Mesenchymal stem cell (in vitro differentiated cells and primary cell): ENCODE measurements around the gene ISCU.

Experiments
- DNase-seq: peaks from one replicate; pipeline ENCODE4 v3.0.0-alpha.2; 2013
- H2AFZ ChIP-seq: one replicate; pipeline ENCODE4 v1.6.1; 2013; ENCODE audit warnings: low read depth, mild to moderate bottlenecking, control low read depth, inconsistent platforms, low read length, moderate library complexity
- H2AK5ac ChIP-seq: 2 replicates; pipeline ENCODE4 v1.6.1; 2013; ENCODE audit warnings: low read length, moderate library complexity, mild to moderate bottlenecking, inconsistent platforms; ENCODE audit not compliant: severe bottlenecking
- H2BK120ac ChIP-seq: one replicate; pipeline ENCODE4 v1.6.1; 2013; ENCODE audit warnings: low read depth, mild to moderate bottlenecking, inconsistent platforms, low read length, moderate library complexity
- H2BK12ac ChIP-seq, 2 experiments: one replicate each; pipeline ENCODE4 v1.6.1; 2013; ENCODE audit warnings: inconsistent platforms in 2 of 2, low read length in 2 of 2, mild to moderate bottlenecking in 2 of 2, moderate library complexity in 2 of 2, control low read depth in 1 of 2
- H2BK15ac ChIP-seq: one replicate; pipeline ENCODE4 v1.6.1; 2013; ENCODE audit warnings: mild to moderate bottlenecking, low read depth, inconsistent platforms; ENCODE audit not compliant: poor library complexity, severe bottlenecking
- H2BK5ac ChIP-seq: 2 replicates; pipeline ENCODE4 v1.6.1; 2013; ENCODE audit warnings: low read depth, mild to moderate bottlenecking, low read length, control low read depth, inconsistent platforms; ENCODE audit not compliant: poor library complexity, severe bottlenecking
- H3K14ac ChIP-seq, 2 experiments: one replicate each; pipeline ENCODE4 v1.6.1; 2013; ENCODE audit warnings: inconsistent platforms in 2 of 2, low read length in 2 of 2, control low read depth in 1 of 2, mild to moderate bottlenecking in 1 of 2, moderate library complexity in 1 of 2
- H3K18ac ChIP-seq, 2 experiments: one replicate each; pipeline ENCODE4 v1.6.1; 2013; ENCODE audit warnings: inconsistent platforms in 2 of 2, low read length in 2 of 2, control low read depth in 1 of 2, low read depth in 1 of 2, mild to moderate bottlenecking in 1 of 2
- H3K23ac ChIP-seq, 2 experiments: one replicate each; pipeline ENCODE4 v1.6.1; 2013; ENCODE audit warnings: inconsistent platforms in 2 of 2, low read length in 2 of 2, mild to moderate bottlenecking in 2 of 2, moderate library complexity in 2 of 2, control low read depth in 1 of 2
- H3K27ac ChIP-seq: 2 replicates; pipeline ENCODE4 v1.5.1; 2013; ENCODE audit warnings: mild to moderate bottlenecking, moderate library complexity, low read length, control low read depth, inconsistent platforms; ENCODE audit not compliant: poor library complexity, severe bottlenecking
- H3K27me3 ChIP-seq, 2 experiments: 2 replicates each; pipeline versions ENCODE4 v1.6.1 to v1.7.0; 2013; ENCODE audit warnings: low read length in 2 of 2, mild to moderate bottlenecking in 2 of 2, moderate library complexity in 2 of 2, control low read depth in 1 of 2, inconsistent platforms in 1 of 2; ENCODE audit not compliant: control insufficient read depth in 1 of 2, insufficient read depth in 1 of 2
- H3K36me3 ChIP-seq, 2 experiments: 2 replicates each; pipeline versions ENCODE4 v1.6.1 to v1.7.0; 2013; ENCODE audit warnings: low read length in 2 of 2, control low read depth in 1 of 2, inconsistent platforms in 1 of 2, low read depth in 1 of 2, mild to moderate bottlenecking in 1 of 2; ENCODE audit not compliant: insufficient read depth in 2 of 2, control insufficient read depth in 1 of 2
- H3K4ac ChIP-seq, 2 experiments: one replicate each; pipeline ENCODE4 v1.6.1; 2013; ENCODE audit warnings: inconsistent platforms in 2 of 2, low read length in 2 of 2, mild to moderate bottlenecking in 2 of 2, moderate library complexity in 2 of 2, control low read depth in 1 of 2, low read depth in 1 of 2
- H3K4me1 ChIP-seq: 2 replicates; pipeline ENCODE4 v1.6.1; 2013; ENCODE audit warnings: low read depth, low read length, control low read depth; ENCODE audit not compliant: control insufficient read depth, insufficient read depth
- H3K4me2 ChIP-seq: 2 replicates; pipeline ENCODE4 v1.6.1; 2013; ENCODE audit warnings: low read length, mild to moderate bottlenecking, inconsistent platforms; ENCODE audit not compliant: poor library complexity, severe bottlenecking
- H3K4me3 ChIP-seq, 2 experiments: 2 replicates each; pipeline versions ENCODE4 v1.5.1 to v1.7.0; 2013; ENCODE audit warnings: low read length in 2 of 2, mild to moderate bottlenecking in 2 of 2, control low read depth in 1 of 2, low read depth in 1 of 2; ENCODE audit not compliant: insufficient read depth in 1 of 2
- H3K79me1 ChIP-seq: replicated peaks from 2 replicates; pipeline ENCODE4 v1.6.1; 2013; ENCODE audit warnings: mild to moderate bottlenecking, control low read depth, low read length, inconsistent platforms; ENCODE audit not compliant: poor library complexity, severe bottlenecking
- H3K9ac ChIP-seq: 2 replicates; pipeline ENCODE4 v1.7.0; 2013; ENCODE audit warnings: mild to moderate bottlenecking, low read length, moderate library complexity
- H3K9me3 ChIP-seq: 2 replicates; pipeline ENCODE4 v1.7.0; 2013; ENCODE audit warnings: mild to moderate bottlenecking, low read length; ENCODE audit not compliant: control insufficient read depth
- H4K8ac ChIP-seq: one replicate; pipeline ENCODE4 v1.6.1; 2013; ENCODE audit warnings: inconsistent platforms, mild to moderate bottlenecking, low read length, moderate library complexity
- H4K91ac ChIP-seq: one replicate; pipeline ENCODE4 v1.6.1; 2013; ENCODE audit warnings: mild to moderate bottlenecking, low read length, inconsistent platforms
- WGBS: methylation state at CpG from one replicate; pipeline ENCODE4 v1.1.7; 2013; ENCODE audit warnings: mixed read lengths; 5-methylcytosine and 5-hydroxymethylcytosine counted together

Gene ISCU

GRCh38 chr12:108547686-108548085 lies 14.7 kb upstream of the ISCU start:
- no peak overlapping the region for H2BK15ac ChIP-seq
- no peak overlapping the region for H2BK5ac ChIP-seq
- H3K4ac ChIP-seq, result no peak overlapping the region
- peaks cover 30 to 63% of the 10 kb centered on the region in 2 experiments for H3K36me3 ChIP-seq
- H2BK120ac ChIP-seq, result no peak overlapping the region
- peaks cover 29% of the 10 kb centered on the region for H3K79me1 ChIP-seq
- no peak for DNase-seq
- H3K18ac ChIP-seq, result no peak overlapping the region
- no peak overlapping the region for H3K4me3 ChIP-seq
- no peak overlapping the region for H3K23ac ChIP-seq
- no peaks in the 10 kb centered on the region for H3K27me3 ChIP-seq
- H2AK5ac ChIP-seq, result no peak overlapping the region
- H3K14ac ChIP-seq, result no peak overlapping the region
- H3K4me1 ChIP-seq, result no peaks in the 10 kb centered on the region
- WGBS, result 94% methylated on average over 9 of the region's 9 CpGs
- H3K4me2 ChIP-seq, result no peak overlapping the region
- H4K91ac ChIP-seq, result no peak overlapping the region
- H3K27ac ChIP-seq, result no peak overlapping the region
- H3K9me3 ChIP-seq, result no peaks in the 10 kb centered on the region
- H4K8ac ChIP-seq, result no peak overlapping the region
- H3K9ac ChIP-seq, result no peak overlapping the region
- no peak overlapping the region for H2BK12ac ChIP-seq
- H2AFZ ChIP-seq, result no peak overlapping the region

GRCh38 chr12:108548954-108549521 lies 13.4 kb upstream of the ISCU start:
- Histone ChIP-seq H3K9ac (no peak overlapping the region), H2BK15ac (no peak overlapping the region), H3K4ac (no peak overlapping the region), H3K4me3 (no peak overlapping the region), H2BK120ac (no peak overlapping the region), H3K27me3 (no peaks in the 10 kb centered on the region), H4K8ac (no peak overlapping the region), H3K36me3 (peaks cover 22 to 50% of the 10 kb centered on the region in 2 experiments), H3K4me1 (no peaks in the 10 kb centered on the region), H2BK5ac (no peak overlapping the region), H4K91ac (no peak overlapping the region), H3K79me1 (peaks cover 22% of the 10 kb centered on the region), H3K9me3 (no peaks in the 10 kb centered on the region), H2AK5ac (no peak overlapping the region), H3K18ac (no peak overlapping the region), H3K23ac (no peak overlapping the region), H3K14ac (no peak overlapping the region), H3K27ac (no peak overlapping the region), H3K4me2 (no peak overlapping the region), H2BK12ac (no peak overlapping the region), H2AFZ (no peak overlapping the region)
- DNase-seq, result no peak
- 78% methylated on average over 6 of the region's 7 CpGs for WGBS

- H3K14ac ChIP-seq, result no peak overlapping the region
- peak; percentile 18 for DNase-seq
- no peak overlapping the region for H3K9ac ChIP-seq
- no peak overlapping the region for H2BK5ac ChIP-seq
- no peak overlapping the region for H3K18ac ChIP-seq
- no peak overlapping the region for H3K4me2 ChIP-seq
- H4K8ac ChIP-seq, result no peak overlapping the region
- 94% methylated on average over 4 of the region's 5 CpGs for whole genome bisulfite sequencing
- H3K23ac ChIP-seq, result no peak overlapping the region
- H2BK12ac ChIP-seq, result no peak overlapping the region
- no peak overlapping the region for H2BK15ac ChIP-seq
- H3K9me3 ChIP-seq, result no peaks in the 10 kb centered on the region
- H2AK5ac ChIP-seq, result no peak overlapping the region
- no peak overlapping the region for H4K91ac ChIP-seq
- H2BK120ac ChIP-seq, result no peak overlapping the region
- H3K79me1 ChIP-seq, result peaks cover 13% of the 10 kb centered on the region
- H3K4me3 ChIP-seq, result no peak overlapping the region
- H3K4me1 ChIP-seq, result peaks cover 4% of the 10 kb centered on the region
- H3K27me3 ChIP-seq, result no peaks in the 10 kb centered on the region
- H3K4ac ChIP-seq, result no peak overlapping the region
- H3K36me3 ChIP-seq, result peaks cover 7 to 28% of the 10 kb centered on the region in 2 experiments
- H2AFZ ChIP-seq, result no peak overlapping the region
- no peak overlapping the region for H3K27ac ChIP-seq
Measured at GRCh38 chr12:108551535-108551934, 10.9 kb upstream of the ISCU start.

- Histone ChIP-seq H3K4me2 (no peak overlapping the region), H3K4me1 (peaks cover 7% of the 10 kb centered on the region), H3K36me3 (peaks cover 10 to 21% of the 10 kb centered on the region in 2 experiments), H3K27ac (no peak overlapping the region), H3K23ac (no peak overlapping the region), H3K4ac (no peak overlapping the region), H4K8ac (no peak overlapping the region), H3K27me3 (no peaks in the 10 kb centered on the region), H3K18ac (no peak overlapping the region), H2BK15ac (no peak overlapping the region), H2BK5ac (no peak overlapping the region), H3K9me3 (no peaks in the 10 kb centered on the region), H2AK5ac (no peak overlapping the region), H4K91ac (no peak overlapping the region), H3K9ac (no peak overlapping the region), H2BK120ac (no peak overlapping the region), H2AFZ (no peak overlapping the region), H2BK12ac (no peak overlapping the region), H3K14ac (no peak overlapping the region), H3K4me3 (no peak overlapping the region), H3K79me1 (peaks cover 4% of the 10 kb centered on the region)
- 84% methylated on average over 5 of the region's 5 CpGs for WGBS
- no peak for DNase-seq
Measured at GRCh38 chr12:108553799-108554198, 8.6 kb upstream of the ISCU start.
